ENCODE results near the gene PIGU.
"Not testable (repeated sequence)": the region's sequence is repeated elsewhere in the genome, so short reads cannot be mapped to it uniquely, and the experiment has no call there.

The PIGU gene

DNA sequence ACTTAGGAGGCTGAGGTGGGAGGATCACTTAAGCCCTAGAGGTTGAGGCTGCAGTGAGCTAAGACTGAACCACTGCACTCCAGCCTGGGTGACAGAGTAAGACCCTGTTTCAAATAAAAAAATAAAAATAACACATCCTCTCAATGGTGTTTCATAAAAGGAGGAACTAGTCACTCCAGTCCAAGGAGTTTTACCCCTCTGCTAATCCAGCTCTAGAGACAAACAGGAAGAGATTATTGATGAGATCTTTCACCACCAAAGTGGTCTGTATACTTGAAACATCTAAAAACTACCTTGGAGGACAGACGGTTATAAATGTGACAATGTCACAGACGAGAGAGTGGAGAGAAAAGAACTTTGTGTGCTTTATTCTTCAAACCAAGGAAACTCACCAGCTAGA is 58.2 kb downstream of the PIGU start:
- Histone ChIP-seq H3K4me2 (ENCODE audit: low read length) (no peak overlapping the region), H3K9me3 (ENCODE audit: control insufficient read depth, insufficient read depth, low read length) (peaks cover 10% of the 10 kb centered on the region; the same call in 1 of the 2 replicates), H3K4me3 (ENCODE audit: low read length) (no peak overlapping the region), H3K79me2 (ENCODE audit: control insufficient read depth, low read length) (no peaks in the 10 kb centered on the region), H3F3A (ENCODE audit: control insufficient read depth, insufficient read depth) (0 out of 2 replicates have a peak, but pooled peaks cover 3% of the 10 kb centered on the region), H4K20me1 (ENCODE audit: control insufficient read depth, insufficient read depth, low read depth, low read length) (no peaks in the 10 kb centered on the region), H3K36me3 (ENCODE audit: control insufficient read depth, low read length) (peaks cover 22% of the 10 kb centered on the region), H3K4me1 (ENCODE audit: control insufficient read depth, low read length) (peaks cover 4% of the 10 kb centered on the region; the same call in 1 of the 2 replicates), H3K27ac (ENCODE audit: low read depth, low read length) (no peak overlapping the region), H3K9me2 (replicated peaks; ENCODE audit: control insufficient read depth, low read length) (no peaks in the 10 kb centered on the region), H3K27me3 (ENCODE audit: control insufficient read depth, low read length) (no peaks in the 10 kb centered on the region)
- TF ChIP-seq EZH2phosphoT487 (IDR thresholded peaks at IDR 0.05; ENCODE audit: borderline replicate concordance, low read length): no peak
- TF ChIP-seq, protein P1, sequence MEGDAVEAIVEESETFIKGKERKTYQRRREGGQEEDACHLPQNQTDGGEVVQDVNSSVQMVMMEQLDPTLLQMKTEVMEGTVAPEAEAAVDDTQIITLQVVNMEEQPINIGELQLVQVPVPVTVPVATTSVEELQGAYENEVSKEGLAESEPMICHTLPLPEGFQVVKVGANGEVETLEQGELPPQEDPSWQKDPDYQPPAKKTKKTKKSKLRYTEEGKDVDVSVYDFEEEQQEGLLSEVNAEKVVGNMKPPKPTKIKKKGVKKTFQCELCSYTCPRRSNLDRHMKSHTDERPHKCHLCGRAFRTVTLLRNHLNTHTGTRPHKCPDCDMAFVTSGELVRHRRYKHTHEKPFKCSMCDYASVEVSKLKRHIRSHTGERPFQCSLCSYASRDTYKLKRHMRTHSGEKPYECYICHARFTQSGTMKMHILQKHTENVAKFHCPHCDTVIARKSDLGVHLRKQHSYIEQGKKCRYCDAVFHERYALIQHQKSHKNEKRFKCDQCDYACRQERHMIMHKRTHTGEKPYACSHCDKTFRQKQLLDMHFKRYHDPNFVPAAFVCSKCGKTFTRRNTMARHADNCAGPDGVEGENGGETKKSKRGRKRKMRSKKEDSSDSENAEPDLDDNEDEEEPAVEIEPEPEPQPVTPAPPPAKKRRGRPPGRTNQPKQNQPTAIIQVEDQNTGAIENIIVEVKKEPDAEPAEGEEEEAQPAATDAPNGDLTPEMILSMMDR (IDR thresholded peaks at IDR 0.05; ENCODE audit: low read depth, low read length, poor library complexity, severe bottlenecking): no peak

DNA sequence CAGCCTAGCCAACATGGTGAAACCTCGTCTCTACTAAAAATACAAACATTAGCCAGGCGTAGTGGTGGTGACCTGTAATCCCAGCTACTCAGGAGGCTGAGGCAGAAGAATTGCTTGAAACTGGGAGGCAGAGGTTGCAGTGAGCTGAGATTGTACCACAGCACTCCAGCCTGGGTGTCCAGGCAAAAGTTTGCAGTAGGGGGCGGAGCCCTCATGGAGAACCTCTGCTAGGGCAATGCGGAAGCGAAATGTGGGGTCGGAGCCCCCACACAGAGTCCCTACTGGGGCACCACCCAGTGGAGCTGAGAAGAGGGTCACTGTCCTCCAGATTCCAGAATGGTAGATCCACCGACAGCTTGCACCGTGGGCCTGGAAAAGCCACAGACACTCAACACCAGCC is 60.0 kb downstream of the PIGU start:
- H3K4me2 ChIP-seq (ENCODE audit: low read length); H3K9me2 ChIP-seq (replicated peaks; ENCODE audit: control insufficient read depth, low read length); H3K27ac ChIP-seq (ENCODE audit: low read depth, low read length); H3F3A ChIP-seq (ENCODE audit: control insufficient read depth, insufficient read depth); H4K20me1 ChIP-seq (ENCODE audit: control insufficient read depth, insufficient read depth, low read depth, low read length); H3K4me3 ChIP-seq (ENCODE audit: low read length); H3K79me2 ChIP-seq (ENCODE audit: control insufficient read depth, low read length); H3K27me3 ChIP-seq (ENCODE audit: control insufficient read depth, low read length); H3K4me1 ChIP-seq (ENCODE audit: control insufficient read depth, low read length): not testable (repeated sequence)
- peaks cover 22% of the 10 kb centered on the region for H3K36me3 ChIP-seq (ENCODE audit: control insufficient read depth, low read length)
- H3K9me3 ChIP-seq (ENCODE audit: control insufficient read depth, insufficient read depth, low read length): peaks cover 13% of the 10 kb centered on the region; the same call in 1 of the 2 replicates

DNA sequence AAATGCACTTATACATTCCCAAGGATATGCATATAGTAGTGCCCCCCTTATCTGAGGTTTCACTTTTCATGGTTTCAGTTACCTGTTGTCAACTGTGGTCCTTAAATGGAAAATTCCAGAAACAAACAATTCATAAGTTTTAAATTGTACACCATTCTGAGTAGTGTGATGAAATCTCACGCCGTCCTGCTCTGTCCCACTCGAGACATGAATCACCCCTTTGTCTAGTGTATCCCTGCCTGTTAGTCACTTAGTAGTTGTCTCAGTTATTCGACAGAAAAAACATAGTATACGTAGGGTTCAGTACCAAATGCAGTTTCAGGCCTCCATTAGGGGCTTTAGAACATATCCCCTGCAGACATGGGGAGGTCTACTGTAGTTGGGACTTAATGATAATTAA is 61.4 kb downstream of the PIGU start:
- H3K4me3 ChIP-seq (ENCODE audit: low read length): no peak overlapping the region
- no peaks in the 10 kb centered on the region for H3K27me3 ChIP-seq (ENCODE audit: control insufficient read depth, low read length)
- no peaks in the 10 kb centered on the region for H3K79me2 ChIP-seq (ENCODE audit: control insufficient read depth, low read length)
- no peaks in the 10 kb centered on the region for H4K20me1 ChIP-seq (ENCODE audit: control insufficient read depth, insufficient read depth, low read depth, low read length)
- H3K36me3 ChIP-seq (ENCODE audit: control insufficient read depth, low read length): peaks cover 22% of the 10 kb centered on the region
- H3K4me1 ChIP-seq (ENCODE audit: control insufficient read depth, low read length): peaks cover 8% of the 10 kb centered on the region
- H3F3A ChIP-seq (ENCODE audit: control insufficient read depth, insufficient read depth): 0 out of 2 replicates have a peak, but pooled peaks cover 3% of the 10 kb centered on the region
- H3K27ac ChIP-seq (ENCODE audit: low read depth, low read length): no peak overlapping the region
- H3K9me2 ChIP-seq (replicated peaks; ENCODE audit: control insufficient read depth, low read length): no peaks in the 10 kb centered on the region
- no peak overlapping the region for H3K4me2 ChIP-seq (ENCODE audit: low read length)
- H3K9me3 ChIP-seq (ENCODE audit: control insufficient read depth, insufficient read depth, low read length): peaks cover 13% of the 10 kb centered on the region; the same call in 1 of the 2 replicates
- no peak for TF ChIP-seq EZH2phosphoT487 (IDR thresholded peaks at IDR 0.05; ENCODE audit: borderline replicate concordance, low read length)
- TF ChIP-seq, protein P1 (IDR thresholded peaks at IDR 0.05; ENCODE audit: low read depth, low read length, poor library complexity, severe bottlenecking): no peak

DNA sequence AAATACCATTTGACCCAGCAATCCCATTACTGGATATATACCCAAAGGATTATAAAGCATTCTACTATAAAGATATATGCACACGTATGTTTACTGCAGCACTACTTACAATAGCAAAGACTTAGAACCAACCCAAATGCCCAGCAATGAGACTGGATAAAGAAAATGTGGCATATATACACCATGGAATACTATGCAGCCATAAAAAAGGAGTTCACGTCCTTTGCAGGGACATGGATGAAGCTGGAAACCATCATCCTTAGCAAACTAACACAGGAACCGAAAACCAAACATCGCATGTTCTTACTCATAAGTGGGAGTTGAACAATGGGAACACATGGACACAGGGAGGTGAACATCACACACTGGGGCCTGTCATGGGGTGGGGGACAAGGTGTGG is 64.9 kb downstream of the PIGU start:
- H3K4me2 ChIP-seq (ENCODE audit: low read length); H3K27ac ChIP-seq (ENCODE audit: low read depth, low read length); H3K9me2 ChIP-seq (replicated peaks; ENCODE audit: control insufficient read depth, low read length); H3K27me3 ChIP-seq (ENCODE audit: control insufficient read depth, low read length); H3K4me3 ChIP-seq (ENCODE audit: low read length); H3F3A ChIP-seq (ENCODE audit: control insufficient read depth, insufficient read depth); H4K20me1 ChIP-seq (ENCODE audit: control insufficient read depth, insufficient read depth, low read depth, low read length); H3K79me2 ChIP-seq (ENCODE audit: control insufficient read depth, low read length); H3K9me3 ChIP-seq (ENCODE audit: control insufficient read depth, insufficient read depth, low read length): not testable (repeated sequence)
- Histone ChIP-seq H3K4me1 (ENCODE audit: control insufficient read depth, low read length) (peaks cover 22% of the 10 kb centered on the region), H3K36me3 (ENCODE audit: control insufficient read depth, low read length) (peaks cover 15% of the 10 kb centered on the region)

All from DOHH2 (cell line).